H1 (cell line): ENCODE measurements around the gene PRUNE1. TPM values are rescaled to one million over a fixed set of nuclear protein-coding genes. Genes with fewer than 3 reads are reported as not detected.

Experiments used
- CTCF ChIA-PET: fragments of 300-600 bp; sonication (Branson Sonifier 250); formaldehyde crosslinking; loops from one replicate; lab custom pipeline; 2021; ENCODE audit not compliant: partially characterized antibody; lab: Charles Lee
- POLR2A ChIA-PET: fragments of 300-600 bp; sonication (Branson Sonifier 250); formaldehyde crosslinking; loops from one replicate; lab custom pipeline; 2021; ENCODE audit warnings: inconsistent platforms; ENCODE audit not compliant: partially characterized antibody; lab: Charles Lee
- DNase-seq, 2 experiments: peaks; one replicate each; pipeline versions ENCODE4 v3.0.0 to v3.0.0-alpha.2; 2010 to 2022; ENCODE audit warnings: low spot score in 2 of 2, low read depth in 1 of 2, mixed read lengths in 1 of 2
- FAIRE-seq: peaks from 2 replicates; lab custom pipeline; 2011; peaks lifted over from hg19 to GRCh38; lab: Jason Lieb, UNC
- H2AFZ ChIP-seq: 2 replicates; pipeline ENCODE4 v1.8.1; 2012; ENCODE audit warnings: low read length, inconsistent platforms
- H2AK5ac ChIP-seq: 2 replicates; pipeline ENCODE4 v1.6.1; 2013; ENCODE audit warnings: low read depth, low read length
- H2BK120ac ChIP-seq: replicated peaks from 2 replicates; pipeline ENCODE3; 2013; ENCODE audit warnings: low read depth, low read length, inconsistent platforms
- H2BK12ac ChIP-seq: 2 replicates; pipeline ENCODE4 v1.6.1; 2013; ENCODE audit warnings: low read depth, low read length
- H2BK15ac ChIP-seq: 2 replicates; pipeline ENCODE4 v1.6.1; 2013; ENCODE audit warnings: low read length
- H2BK20ac ChIP-seq: 2 replicates; pipeline ENCODE4 v1.6.1; 2013; ENCODE audit warnings: low read length
- H2BK5ac ChIP-seq: 2 replicates; pipeline ENCODE4 v1.6.1; 2013; ENCODE audit warnings: low read depth, low read length
- H3K14ac ChIP-seq: 2 replicates; pipeline ENCODE4 v1.6.1; 2013; ENCODE audit warnings: inconsistent platforms; ENCODE audit not compliant: insufficient read length
- H3K18ac ChIP-seq: 2 replicates; pipeline ENCODE4 v1.6.1; 2013; ENCODE audit warnings: low read length; ENCODE audit errors: extremely low read depth
- H3K23ac ChIP-seq: 2 replicates; pipeline ENCODE4 v1.6.1; 2013; ENCODE audit warnings: inconsistent platforms; ENCODE audit not compliant: insufficient read length
- H3K23me2 ChIP-seq: 2 replicates; pipeline ENCODE4 v1.6.1; 2013; ENCODE audit warnings: low read depth, low read length
- H3K27ac ChIP-seq: 2 replicates; pipeline ENCODE4 v1.6.1; 2011; ENCODE audit warnings: low read depth, low read length, inconsistent platforms
- H3K27me3 ChIP-seq, 4 experiments: replicated peaks in 1 of 4; 1 replicate in 1 of 4; 2 replicates in 3 of 4; pipeline versions ENCODE4 v1.6.1 to v1.8.1; 2011 to 2013; ENCODE audit warnings: low read length in 3 of 4, mild to moderate bottlenecking in 3 of 4, inconsistent platforms in 2 of 4, mixed read lengths in 2 of 4, moderate library complexity in 1 of 4; ENCODE audit not compliant: control insufficient read depth in 3 of 4, insufficient read depth in 3 of 4; ENCODE audit errors: extremely low read depth in 1 of 4
- H3K36me3 ChIP-seq, 4 experiments: 2 replicates each; pipeline versions ENCODE4 v1.6.1 to v1.8.1; 2011 to 2013; ENCODE audit warnings: mild to moderate bottlenecking in 4 of 4, low read length in 3 of 4, moderate library complexity in 2 of 4, control low read depth in 1 of 4, inconsistent platforms in 1 of 4; ENCODE audit not compliant: insufficient read depth in 4 of 4, control insufficient read depth in 2 of 4
- H3K4ac ChIP-seq: replicated peaks from 2 replicates; pipeline ENCODE3; 2013; ENCODE audit warnings: low read length, low read depth, mixed read lengths, inconsistent platforms; ENCODE audit not compliant: insufficient read length
- H3K4me1 ChIP-seq, 4 experiments: replicated peaks in 1 of 4; 1 replicate in 1 of 4; 2 replicates in 3 of 4; pipeline versions ENCODE4 v1.6.1 to v1.8.1; 2011 to 2013; ENCODE audit warnings: low read length in 3 of 4, inconsistent platforms in 2 of 4, mixed read lengths in 1 of 4; ENCODE audit not compliant: insufficient read depth in 4 of 4, control insufficient read depth in 3 of 4
- H3K4me2 ChIP-seq, 2 experiments: 2 replicates each; pipeline versions ENCODE4 v1.6.1 to v1.8.1; 2011 to 2013; ENCODE audit warnings: low read depth in 2 of 2, low read length in 2 of 2, control low read depth in 1 of 2, inconsistent platforms in 1 of 2, mild to moderate bottlenecking in 1 of 2; ENCODE audit not compliant: insufficient read depth in 1 of 2
- H3K4me3 ChIP-seq, 4 experiments: fragments of 200-600, 300-600 bp in 1 of 4; sonication (generic), shearing (Covaris generic), sonication (Bioruptor Twin) in 1 of 4; 2 replicates each; pipeline versions ENCODE4 v1.5.1 to v1.8.1; 2011 to 2016; ENCODE audit warnings: low read length in 4 of 4, low read depth in 3 of 4, control low read depth in 2 of 4, inconsistent platforms in 2 of 4, mild to moderate bottlenecking in 2 of 4, mixed read lengths in 1 of 4, moderate library complexity in 1 of 4; ENCODE audit not compliant: insufficient read depth in 2 of 4; ENCODE audit errors: extremely low read depth in 1 of 4
- H3K56ac ChIP-seq: replicated peaks from 2 replicates; pipeline ENCODE3; 2013; ENCODE audit warnings: low read depth, mild to moderate bottlenecking, mixed read lengths, low read length, inconsistent platforms; ENCODE audit not compliant: insufficient read length
- H3K79me1 ChIP-seq: 2 replicates; pipeline ENCODE4 v1.6.1; 2013; ENCODE audit warnings: low read depth, low read length, control low read depth
- H3K79me2 ChIP-seq, 2 experiments: 2 replicates each; pipeline versions ENCODE4 v1.6.1 to v1.8.1; 2012 to 2013; ENCODE audit warnings: low read length in 2 of 2, mild to moderate bottlenecking in 2 of 2, inconsistent platforms in 1 of 2; ENCODE audit not compliant: insufficient read depth in 2 of 2, control insufficient read depth in 1 of 2
- H3K9ac ChIP-seq, 4 experiments: replicated peaks in 1 of 4; 1 replicate in 1 of 4; 2 replicates in 3 of 4; pipeline versions ENCODE4 v1.6.1 to v1.8.1; 2011 to 2013; ENCODE audit warnings: low read depth in 3 of 4, low read length in 3 of 4, control low read depth in 2 of 4, mild to moderate bottlenecking in 2 of 4, moderate library complexity in 2 of 4, inconsistent platforms in 1 of 4; ENCODE audit errors: extremely low read depth in 1 of 4
- H3K9me3 ChIP-seq, 2 experiments: 2 replicates each; pipeline versions ENCODE4 v1.6.1 to v1.8.1; 2012 to 2013; ENCODE audit warnings: mild to moderate bottlenecking in 2 of 2, moderate library complexity in 2 of 2, control low read depth in 1 of 2, inconsistent platforms in 1 of 2, low read depth in 1 of 2, low read length in 1 of 2, mixed read lengths in 1 of 2; ENCODE audit not compliant: insufficient read depth in 2 of 2
- H4K20me1 ChIP-seq, 2 experiments: replicated peaks in 1 of 2; 2 replicates each; pipeline versions ENCODE3 to v1.8.1; 2011 to 2013; ENCODE audit warnings: inconsistent platforms in 2 of 2, low read length in 2 of 2, mild to moderate bottlenecking in 1 of 2; ENCODE audit not compliant: insufficient read depth in 2 of 2, control insufficient read depth in 1 of 2
- H4K5ac ChIP-seq: 2 replicates; pipeline ENCODE4 v1.6.1; 2013; ENCODE audit warnings: low read length, low read depth, mixed read lengths, inconsistent platforms; ENCODE audit not compliant: insufficient read length
- H4K8ac ChIP-seq: 2 replicates; pipeline ENCODE4 v1.8.0; 2013; ENCODE audit warnings: mild to moderate bottlenecking, moderate library complexity, low read length, inconsistent platforms; ENCODE audit not compliant: insufficient read depth; ENCODE audit errors: extremely low read depth
- H4K91ac ChIP-seq: replicated peaks from 2 replicates; pipeline ENCODE3; 2013; ENCODE audit warnings: low read length, mixed read lengths, inconsistent platforms; ENCODE audit not compliant: insufficient read length
- ATF3 ChIP-seq: IDR thresholded peaks from 2 replicates; pipeline ENCODE4 v1.6.1; 2011; ENCODE audit warnings: low read depth, mild to moderate bottlenecking, low read length; ENCODE audit not compliant: insufficient read depth
- CBX5 ChIP-seq: fragments of 300-800, 300-1000 bp; sonication (generic); IDR thresholded peaks from 2 replicates; pipeline ENCODE4 v1.7.1; 2016; ENCODE audit warnings: antibody characterized with exemption, low read length, low read depth
- CHD2 ChIP-seq: IDR thresholded peaks from 2 replicates; pipeline ENCODE4 v1.6.1; 2012; ENCODE audit warnings: low read length, improper control_type of control experiment
- CTBP2 ChIP-seq: IDR thresholded peaks from 2 replicates; pipeline ENCODE4 v1.7.0; 2011; ENCODE audit warnings: borderline replicate concordance, mild to moderate bottlenecking, moderate library complexity, mixed read lengths, low read length; ENCODE audit not compliant: insufficient read depth, insufficient read length
- EGR1 ChIP-seq: IDR thresholded peaks from 2 replicates; pipeline ENCODE4 v1.6.1; 2011; ENCODE audit warnings: low read depth, low read length, borderline replicate concordance
- HDAC2 ChIP-seq, 2 experiments: fragments of 300-600 bp in 1 of 2; sonication (generic) in 1 of 2; IDR thresholded peaks; 2 replicates each; pipeline ENCODE4 v1.6.1; 2011 to 2012; ENCODE audit warnings: low read depth in 2 of 2, low read length in 2 of 2, mild to moderate bottlenecking in 2 of 2, moderate library complexity in 2 of 2, borderline replicate concordance in 1 of 2, inconsistent platforms in 1 of 2
- JUND ChIP-seq: IDR thresholded peaks from 2 replicates; pipeline ENCODE4 v1.6.1; 2011; ENCODE audit warnings: mild to moderate bottlenecking, improper control_type of control experiment, low read length
- NANOG ChIP-seq: IDR thresholded peaks from 2 replicates; pipeline ENCODE4 v1.6.1; 2011; ENCODE audit warnings: low read length, low read depth, mild to moderate bottlenecking, inconsistent platforms; ENCODE audit not compliant: insufficient read depth, poor library complexity, severe bottlenecking
- RFX5 ChIP-seq: IDR thresholded peaks from 2 replicates; pipeline ENCODE4 v1.6.1; 2011; ENCODE audit warnings: low read depth, low read length, improper control_type of control experiment, borderline replicate concordance
- SIRT6 ChIP-seq: IDR thresholded peaks from one replicate; pipeline ENCODE4 v1.7.1; 2012; ENCODE audit warnings: low read length, inconsistent platforms
- SP1 ChIP-seq: IDR thresholded peaks from 2 replicates; pipeline ENCODE4 v1.6.1; 2011; ENCODE audit warnings: low read depth, low read length
- TBP ChIP-seq: IDR thresholded peaks from 2 replicates; pipeline ENCODE4 v1.6.1; 2011; ENCODE audit warnings: low read depth, low read length, improper control_type of control experiment
- WGBS, 2 experiments: shearing (Covaris generic) in 1 of 2; methylation state at CpG; one replicate each; pipeline versions ENCODE4 v1.1.6 to v1.1.7; 2013 to 2015; ENCODE audit warnings: low lambda C conversion rate in 2 of 2, mixed read lengths in 2 of 2, inconsistent platforms in 1 of 2, low coverage in 1 of 2, missing lambda C conversion rate in 1 of 2; ENCODE audit not compliant: insufficient replicate concordance in 2 of 2, insufficient coverage in 1 of 2, insufficient read length in 1 of 2; ENCODE audit errors: extremely low coverage in 1 of 2, missing lambda C conversion rate in 1 of 2; 5-methylcytosine and 5-hydroxymethylcytosine counted together
- polyA plus RNA-seq, 7 experiments: library from polyadenylated mRNA; depleted of rRNA in 3 of 7; stranded (reverse) in 5 of 7; unstranded in 2 of 7; fragments of >200 nt in 5 of 7; fragments of 200-250 nt in 2 of 7; gene quantifications; 1 replicate in 5 of 7; 2 replicates in 1 of 7; 4 replicates in 1 of 7; pipeline versions ENCODE4 v1.2.1 to v1.2.3, GENCODE V29; 2011 to 2013; ENCODE audit warnings: missing spikeins in 2 of 7, mixed read lengths in 2 of 7
- total RNA-seq: library from RNA; stranded (reverse); fragmentation: NEBNext Ultra II Directional; extraction: Animal tissue kit (Norgen Biotek cat#: 25700); gene quantifications from 2 replicates; pipeline ENCODE4 v1.2.1, GENCODE V29; 2021

The PRUNE1 gene
- total and polyA plus RNA-seq, 2 of the 8 experiments (the other 6 are each of a cell fraction or from before 2014, with no cell fraction given) = 32.8 to 54.2 TPM

- no peak overlapping the region for H4K5ac ChIP-seq
- POLR2A ChIA-PET = interaction anchor here (0.7 to 6.3 kb wide), 6 partner anchors 8 to 450 kb away, joined by 3 to 44 read pairs (median 4); partner anchors contain the start of genes ANXA9, CERS2 and MINDY1
- WGBS, 2 experiments = 72% methylated on average over 5 of the region's 5 CpGs; no CpG with 5 or more reads in 1 of the 2 experiments
Observed at GRCh38 chr1:150997949-150998348, 10.3 kb upstream of the PRUNE1 start.

More at GRCh38 chr1:150997949-150998348, 10.3 kb upstream of the PRUNE1 start:
- no peak overlapping the region for H2BK20ac ChIP-seq
- no peaks in the 10 kb centered on the region for H3K79me2 ChIP-seq
- H4K8ac ChIP-seq = no peak overlapping the region
- FAIRE-seq (no peak), DNase-seq (no peak)
- H3K36me3 ChIP-seq = peaks cover 0 to 7% (median 5%) of the 10 kb centered on the region in 4 experiments; a peak in 6 of 8 replicates
- no peak overlapping the region for H3K4me2 ChIP-seq
- no peak overlapping the region for H3K27ac ChIP-seq
- H2BK5ac ChIP-seq = no peak overlapping the region
- H3K9me3 ChIP-seq = no peaks in the 10 kb centered on the region
- H2BK12ac ChIP-seq = no peak overlapping the region
- TF ChIP-seq CHD2 = no peak
- no peak for TF ChIP-seq JUND
- no peak for TF ChIP-seq SIRT6
- no peak for TF ChIP-seq TBP
- TF ChIP-seq ATF3 = no peak
- no peak for TF ChIP-seq CTBP2
- no peak for TF ChIP-seq NANOG
- no peak for TF ChIP-seq EGR1
- no peak for TF ChIP-seq RFX5
- no peak for TF ChIP-seq SP1
- TF ChIP-seq HDAC2 (IDR thresholded peaks at IDR 0.05; ENCODE audit: borderline replicate concordance in 1 of 2, low read depth in 2 of 2, low read length in 2 of 2) = no peak
- TF ChIP-seq CBX5 = no peak
- H3K4ac ChIP-seq = no peak overlapping the region
- no peak overlapping the region for H3K14ac ChIP-seq
- no peaks in the 10 kb centered on the region for H3K79me1 ChIP-seq
- H4K91ac ChIP-seq = no peak overlapping the region
- H2BK120ac ChIP-seq = no peak overlapping the region
- H2AFZ ChIP-seq = no peak overlapping the region
- H3K18ac ChIP-seq = no peak overlapping the region
- no peak overlapping the region for H3K4me3 ChIP-seq
- no peak overlapping the region for H2AK5ac ChIP-seq
- no peak overlapping the region for H2BK15ac ChIP-seq
- H3K27me3 ChIP-seq = no peaks in the 10 kb centered on the region
- H3K4me1 ChIP-seq = peaks cover 0 to 4% (median 0%) of the 10 kb centered on the region in 4 experiments; a peak in 1 of 7 replicates
- H3K23me2 ChIP-seq = no peaks in the 10 kb centered on the region
- CTCF ChIA-PET = interaction anchor here (5.0 to 7.0 kb wide), 3 partner anchors 7 to 40 kb away, joined by 25 to 183 read pairs (median 85); partner anchors contain the start of genes ANXA9, CERS2 and MINDY1
- H3K56ac ChIP-seq = no peak overlapping the region
- H3K9ac ChIP-seq = no peak overlapping the region
- H4K20me1 ChIP-seq = no peaks in the 10 kb centered on the region
- no peak overlapping the region for H3K23ac ChIP-seq
